ENCODE measurements around the gene DUSP28.

DNA sequence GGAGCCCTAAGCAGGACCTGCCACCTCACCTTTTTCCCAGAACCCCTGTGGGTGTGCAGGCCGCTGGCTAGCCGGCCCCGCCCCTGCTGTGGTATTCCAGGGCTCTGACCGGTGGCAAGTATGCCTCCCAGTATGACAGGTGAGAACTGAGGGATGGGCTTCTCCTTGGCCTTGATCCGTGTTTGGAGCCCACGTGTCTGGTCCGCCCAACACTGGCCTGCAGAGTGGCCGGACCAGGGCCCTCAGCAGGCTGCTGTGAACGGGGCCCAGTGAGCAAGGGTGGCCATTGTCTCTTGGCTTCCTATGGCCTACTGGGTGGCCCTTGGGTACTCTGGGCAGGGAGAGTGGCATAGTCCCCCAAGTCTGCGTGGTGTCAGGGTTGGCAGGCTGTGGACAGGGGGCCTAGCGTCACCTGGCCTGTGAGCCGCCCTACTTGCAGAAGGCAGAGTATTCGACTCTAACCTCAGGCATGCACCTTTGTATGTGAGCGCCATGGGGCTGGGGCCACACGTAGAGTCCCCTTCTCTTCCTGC lies 9.9 kb downstream of the DUSP28 start:
- TF ChIP-seq, protein P1, sequence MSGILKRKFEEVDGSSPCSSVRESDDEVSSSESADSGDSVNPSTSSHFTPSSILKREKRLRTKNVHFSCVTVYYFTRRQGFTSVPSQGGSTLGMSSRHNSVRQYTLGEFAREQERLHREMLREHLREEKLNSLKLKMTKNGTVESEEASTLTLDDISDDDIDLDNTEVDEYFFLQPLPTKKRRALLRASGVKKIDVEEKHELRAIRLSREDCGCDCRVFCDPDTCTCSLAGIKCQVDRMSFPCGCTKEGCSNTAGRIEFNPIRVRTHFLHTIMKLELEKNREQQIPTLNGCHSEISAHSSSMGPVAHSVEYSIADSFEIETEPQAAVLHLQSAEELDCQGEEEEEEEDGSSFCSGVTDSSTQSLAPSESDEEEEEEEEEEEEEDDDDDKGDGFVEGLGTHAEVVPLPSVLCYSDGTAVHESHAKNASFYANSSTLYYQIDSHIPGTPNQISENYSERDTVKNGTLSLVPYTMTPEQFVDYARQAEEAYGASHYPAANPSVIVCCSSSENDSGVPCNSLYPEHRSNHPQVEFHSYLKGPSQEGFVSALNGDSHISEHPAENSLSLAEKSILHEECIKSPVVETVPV (CRISPR knock-in tag; IDR thresholded peaks at IDR 0.05), result no peak
- TF ChIP-seq TCF4 (CRISPR knock-in tag; IDR thresholded peaks at IDR 0.05; ENCODE audit: borderline replicate concordance), result no peak
